Activated CD8-positive, alpha-beta memory T cell treated with anti-CD3 and anti-CD28 coated beads, Interleukin-2, amount 50 U/mL, for 24 hours (primary cell): ENCODE results near the gene ZNF236.
A peak's percentile ranks its signal among the peaks of the same experiment; 100 is the strongest.
"Not testable (repeated sequence)": the region's sequence is repeated elsewhere in the genome, so short reads cannot be mapped to it uniquely, and the experiment has no call there.

ENCODE experiments used
- DNase-seq: peaks from one replicate; pipeline ENCODE4 v3.0.0-alpha.2; 2020; ENCODE audit errors: extremely low read depth

The ZNF236 gene

GRCh38 chr18:76988031-76988826, 165.9 kb downstream of the ZNF236 start:
- DNase-seq = no peak

DNA sequence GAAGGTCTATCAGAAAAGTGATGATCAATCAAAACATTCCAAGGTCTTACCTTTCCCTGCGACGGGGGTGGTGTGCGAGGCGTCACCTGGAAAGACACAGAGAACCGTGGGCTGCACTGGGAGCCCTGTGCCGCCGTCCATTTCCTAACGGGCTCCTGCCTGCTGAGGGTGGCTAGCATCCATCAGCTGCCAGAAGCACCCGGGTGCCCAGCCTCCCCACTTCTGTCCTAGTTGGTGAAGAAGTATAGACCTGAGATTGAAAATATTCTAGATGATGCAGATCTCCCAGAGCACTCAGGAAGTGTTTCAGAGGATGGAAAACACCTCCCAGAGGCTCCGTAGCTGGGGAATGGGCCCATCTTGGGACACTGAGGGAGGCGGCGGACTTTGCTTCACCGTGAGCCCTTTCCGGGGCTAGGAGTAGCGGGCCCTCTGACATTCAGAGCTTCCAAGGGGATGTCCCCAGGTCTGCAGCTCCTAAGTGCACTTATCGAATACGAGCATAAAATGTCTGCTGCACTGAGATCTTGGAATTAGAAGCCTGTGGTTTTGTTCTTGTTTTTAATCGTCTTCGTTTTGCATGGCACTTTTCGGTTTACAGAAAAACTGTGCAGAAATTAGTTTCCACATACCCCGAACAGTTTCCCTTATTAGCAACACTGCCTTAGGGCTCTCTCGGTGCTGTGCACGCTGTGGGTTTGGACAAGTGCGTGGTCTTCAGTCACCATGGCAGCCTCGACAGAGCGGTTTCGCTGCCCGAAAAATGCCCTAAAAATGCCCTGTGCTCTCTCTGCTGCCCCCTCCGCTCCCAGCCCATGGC, 166.7 kb downstream of the ZNF236 start:
- DNase-seq = no peak

GRCh38 chr18:76989647-76990190, 167.4 kb downstream of the ZNF236 start:
- DNase-seq = no peak

DNA sequence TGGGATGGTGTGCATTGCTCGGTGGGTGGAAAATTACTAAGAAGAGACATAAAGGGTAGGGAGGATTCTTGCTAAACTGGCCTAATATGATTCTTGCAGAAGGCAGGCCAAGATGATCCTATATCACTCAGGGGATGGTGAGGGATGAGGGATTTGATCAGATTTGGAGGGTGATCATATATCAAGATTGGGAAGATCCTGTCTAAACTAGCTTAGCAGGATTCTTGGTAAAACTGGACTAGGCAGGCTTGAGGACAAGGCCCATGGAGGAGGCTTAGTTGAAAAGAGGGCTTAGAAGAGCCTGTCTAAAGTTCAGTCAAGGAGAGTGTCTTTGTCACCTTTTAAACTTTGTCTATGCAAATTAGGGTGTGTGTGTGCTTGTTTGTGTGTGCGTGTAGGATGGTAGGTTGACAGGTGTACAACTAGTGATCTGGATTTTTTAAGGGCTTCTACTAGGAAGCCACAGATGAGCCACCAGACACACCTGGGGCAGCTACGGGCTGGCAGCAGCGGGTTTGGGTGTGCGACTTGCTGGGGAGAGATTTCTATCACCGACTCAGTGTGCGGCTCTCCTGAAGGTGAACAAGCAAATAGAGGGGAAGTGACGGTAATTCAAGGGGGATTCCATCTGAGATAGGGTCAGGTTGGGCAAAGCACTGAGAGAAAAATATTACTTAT, 168.1 kb downstream of the ZNF236 start:
- not testable (repeated sequence) for DNase-seq

DNA sequence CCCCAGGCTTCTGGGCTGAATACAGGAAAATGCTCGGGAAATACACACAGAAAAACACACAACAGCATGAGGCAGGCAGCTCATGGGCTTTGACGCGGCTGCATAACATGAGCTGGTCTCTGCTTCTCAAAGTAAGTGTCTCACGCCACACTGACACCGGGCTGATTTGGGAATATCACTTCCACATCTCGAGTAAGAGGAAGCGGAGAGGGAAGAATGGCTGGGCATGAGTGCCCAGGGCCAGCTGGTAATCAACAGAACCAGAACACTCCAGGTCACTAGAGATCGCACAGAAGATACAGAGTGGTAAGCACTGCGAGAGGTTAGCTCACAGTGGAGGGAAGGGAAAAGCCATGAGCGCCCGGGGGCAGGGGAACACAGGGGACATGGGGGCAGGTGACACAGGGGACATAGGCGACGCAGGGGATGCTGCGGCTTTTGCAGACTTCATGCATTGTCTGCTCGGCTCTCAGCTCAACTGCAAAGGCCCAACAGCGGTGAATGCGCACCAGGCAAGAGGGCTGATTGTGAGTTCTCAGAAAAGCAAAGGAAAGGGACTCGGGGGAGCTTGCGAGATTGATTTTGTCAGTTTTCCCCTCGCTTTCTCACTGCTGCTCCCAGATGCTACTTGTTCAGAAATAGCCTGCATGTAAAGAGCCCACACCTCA, 168.8 kb downstream of the ZNF236 start:
- no peak for DNase-seq

DNA sequence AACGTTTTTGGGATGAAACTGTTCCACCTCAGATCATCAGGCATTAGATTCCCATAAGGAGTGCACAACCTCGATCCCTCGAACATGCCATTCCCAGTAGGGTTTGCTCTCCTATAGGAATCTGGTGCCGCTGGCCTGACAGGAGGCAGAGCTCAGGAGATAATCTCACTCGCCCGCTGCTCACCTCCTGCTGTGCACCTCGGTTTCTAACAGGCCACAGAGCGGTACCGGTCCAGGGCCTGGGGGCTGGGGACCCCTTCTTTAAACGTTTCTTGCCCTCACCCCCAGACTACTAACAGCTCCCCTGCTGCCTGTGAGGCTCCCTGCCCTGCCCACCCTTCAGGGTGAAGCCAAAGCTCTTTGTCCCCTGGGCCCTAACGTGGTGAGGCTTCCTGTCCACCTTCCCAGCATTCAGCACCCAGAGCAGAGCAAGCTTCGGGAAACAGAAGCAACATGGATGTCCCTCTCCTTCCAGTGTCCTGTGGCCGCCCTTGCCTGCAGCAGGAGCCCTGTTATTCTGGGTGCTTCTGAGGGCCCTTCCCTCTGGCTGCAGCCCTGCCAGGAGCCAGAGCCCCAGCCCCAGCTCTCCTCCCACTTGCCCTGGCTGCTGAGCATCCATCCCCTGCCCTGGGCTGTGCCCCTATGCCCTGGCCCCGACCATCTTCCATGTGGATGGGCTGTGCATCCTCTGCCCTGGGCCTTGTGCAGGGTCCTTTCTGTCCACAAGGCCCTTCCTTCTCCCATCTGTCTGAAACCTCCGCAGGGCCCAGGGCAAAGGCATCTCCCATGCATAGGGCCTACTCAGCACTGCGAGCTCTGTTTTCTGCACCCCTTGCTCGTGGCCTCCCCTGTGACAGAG, 170.1 kb downstream of the ZNF236 start:
- no peak for DNase-seq

DNA sequence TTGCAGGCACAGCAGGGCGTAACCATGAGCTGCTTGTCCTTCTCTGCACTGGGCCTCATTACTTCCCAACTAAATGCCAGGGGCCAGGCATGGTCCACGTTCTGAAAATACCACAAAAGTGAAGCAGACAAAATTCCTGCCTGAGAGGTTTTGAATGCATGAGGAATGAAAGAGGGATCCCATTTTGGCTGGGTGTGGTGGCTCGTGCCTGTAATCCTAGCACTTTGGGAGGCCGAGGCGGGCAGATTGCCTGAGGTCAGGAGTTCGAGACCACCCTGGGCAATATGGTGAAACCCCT, 170.7 kb downstream of the ZNF236 start:
- no peak for DNase-seq

DNA sequence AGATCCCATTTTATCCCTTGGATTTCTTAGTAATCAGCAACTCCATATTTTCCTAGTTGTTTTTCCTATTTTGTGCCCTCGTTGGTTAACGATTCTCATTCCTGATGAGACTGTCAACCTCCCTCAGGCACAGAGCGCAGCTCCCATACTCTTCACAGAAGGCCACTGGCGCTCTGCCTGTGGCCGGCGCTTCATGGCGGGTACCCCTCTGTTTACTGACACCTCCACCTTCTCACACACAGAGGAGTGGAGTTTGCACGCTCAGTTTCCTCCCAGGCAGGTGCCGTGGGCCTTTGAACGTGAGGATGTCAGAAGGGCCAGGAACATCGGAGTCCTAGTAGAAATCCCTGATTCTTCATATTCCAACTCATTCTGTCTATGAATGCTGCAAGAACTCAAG, 171.2 kb downstream of the ZNF236 start:
- no peak for DNase-seq

DNA sequence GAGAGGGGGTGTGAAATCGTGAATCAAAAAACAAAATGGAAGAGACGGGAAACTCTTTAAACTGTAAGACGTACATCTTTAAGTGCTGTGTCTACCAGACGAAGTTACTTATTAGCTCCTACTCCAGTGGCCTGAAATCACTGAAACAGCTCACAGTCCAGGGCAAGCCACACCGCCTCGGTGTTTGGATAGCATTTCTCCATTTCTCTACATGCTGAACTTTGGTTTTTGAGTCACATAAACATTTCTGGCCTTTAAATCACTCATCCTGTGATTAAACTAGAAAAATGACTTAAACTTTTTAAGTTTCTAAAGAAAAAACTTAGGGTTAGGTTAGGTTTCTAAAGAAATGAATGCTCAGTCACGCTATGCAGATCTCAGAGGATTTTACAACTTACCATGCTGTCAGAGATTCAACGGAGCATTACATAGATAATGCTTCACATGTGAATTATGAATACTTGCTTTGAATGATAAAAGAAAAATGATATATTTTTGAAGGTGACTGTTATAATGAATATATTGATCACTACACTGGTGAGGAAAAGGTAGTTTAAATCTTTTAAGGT, 171.8 kb downstream of the ZNF236 start:
- DNase-seq = no peak

GRCh38 chr18:76995896-76996295, 173.5 kb downstream of the ZNF236 start:
- DNase-seq = no peak

- DNase-seq = no peak
These were observed 174.1 kb downstream of the ZNF236 start for GRCh38 chr18:76996429-76996828.

GRCh38 chr18:76997951-76998808, 175.8 kb downstream of the ZNF236 start:
- DNase-seq = no peak

GRCh38 chr18:76999077-76999476, 176.7 kb downstream of the ZNF236 start:
- no peak for DNase-seq

- peak; percentile 10 for DNase-seq
These were observed 178.2 kb downstream of the ZNF236 start for GRCh38 chr18:77000527-77000926.

DNA sequence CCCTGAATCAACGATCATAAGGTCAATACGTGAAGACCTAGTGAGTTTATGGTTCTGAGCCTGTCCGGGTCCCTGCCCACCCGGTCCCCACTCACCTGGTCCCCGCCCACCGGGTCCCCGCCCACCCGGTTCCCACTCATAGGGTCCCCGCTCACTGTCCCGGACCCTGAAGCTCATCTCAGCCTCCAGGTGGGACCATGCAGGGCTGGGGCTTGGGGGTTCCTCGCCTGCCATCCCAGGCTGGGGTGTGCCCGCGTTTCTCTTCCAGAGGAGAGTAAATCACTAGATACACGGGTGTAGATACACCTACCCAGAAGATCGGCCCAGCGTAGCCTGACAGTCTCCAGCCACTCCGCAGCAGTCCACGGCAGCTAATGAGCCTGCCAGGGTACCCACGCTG, 178.7 kb downstream of the ZNF236 start:
- DNase-seq = no peak

DNA sequence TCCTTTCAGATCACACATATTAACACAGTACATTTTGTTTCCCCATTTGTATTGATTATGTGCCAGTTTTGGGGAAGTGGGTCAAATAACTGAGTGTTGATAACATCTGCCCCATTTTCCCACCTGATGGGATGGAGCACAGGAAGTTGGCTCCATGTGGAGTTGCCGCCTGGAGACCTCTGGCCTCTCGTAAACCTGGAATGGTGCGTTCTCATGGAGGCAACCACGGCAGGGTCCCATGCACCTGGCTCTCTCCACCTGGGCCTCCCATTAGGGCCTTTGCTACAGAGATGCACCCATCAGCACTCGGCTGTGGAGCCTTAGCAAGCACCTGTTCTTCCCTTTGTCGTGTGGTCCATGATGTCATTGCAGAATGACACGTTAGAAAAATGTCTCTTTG, 179.6 kb downstream of the ZNF236 start:
- no peak for DNase-seq

GRCh38 chr18:77002496-77002895, 180.1 kb downstream of the ZNF236 start:
- no peak for DNase-seq

- DNase-seq = no peak
These were observed 181.0 kb downstream of the ZNF236 start for GRCh38 chr18:77003316-77003715.

DNA sequence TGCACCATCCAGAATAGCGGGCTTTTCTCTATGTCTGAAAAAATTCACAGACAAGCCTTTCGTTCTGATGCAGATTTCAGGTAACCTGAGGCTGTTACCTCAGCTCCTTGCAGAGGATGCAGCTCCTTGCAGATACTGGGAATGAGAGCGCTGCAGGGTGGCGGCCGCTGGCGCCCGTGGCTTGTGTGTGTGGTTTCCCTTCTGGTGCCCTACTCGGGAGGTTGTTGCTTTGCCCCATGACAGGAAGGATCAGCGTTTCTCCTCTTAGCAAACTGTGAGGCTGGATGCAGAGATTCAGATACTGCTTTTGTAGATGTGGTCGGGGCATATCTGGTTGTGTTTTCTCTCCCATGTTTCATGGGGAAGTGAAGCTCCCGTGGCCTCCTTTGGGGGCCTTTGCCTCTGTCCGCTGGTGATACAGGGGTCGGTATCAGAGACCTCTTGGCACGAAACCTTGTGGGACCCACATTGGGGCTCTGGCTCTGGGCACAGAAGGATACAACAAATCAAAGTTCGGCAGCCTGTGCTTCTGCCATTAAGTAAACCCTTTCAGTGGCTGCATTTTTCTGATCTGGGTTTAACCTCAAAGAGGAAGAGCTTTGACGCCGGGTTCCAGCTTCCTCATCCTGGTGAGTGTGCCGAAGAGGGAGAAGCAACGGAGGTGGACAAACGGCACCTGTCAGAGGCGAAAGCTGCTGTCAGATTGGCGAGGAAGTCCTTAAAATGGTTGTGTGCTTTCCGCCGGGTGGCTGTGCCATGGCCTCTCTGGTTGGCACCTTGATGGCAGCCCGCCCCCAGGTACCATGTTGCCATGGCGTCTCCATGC, 182.4 kb downstream of the ZNF236 start:
- DNase-seq = no peak
